Right atrium auricular region (tissue), 2 donors: ENCODE results near the gene KCTD3. TPM values are rescaled to one million over a fixed set of nuclear protein-coding genes. Genes with fewer than 3 reads are reported as not detected.

Experiments used
- DNase-seq: peaks from one replicate; pipeline ENCODE4 v3.0.0-alpha.2; 2019; ENCODE audit warnings: low spot score
- H3K27ac ChIP-seq, 2 donors: fragments of 200-600 bp; sonication (generic); 1 replicate in 1 of 2; 2 replicates in 1 of 2; pipeline ENCODE4 v1.5.1; 2016 to 2019
- H3K27me3 ChIP-seq, 2 donors: fragments of 200-600 bp; sonication (generic); one replicate each; pipeline versions ENCODE4 v1.5.1 to v1.6.0; 2017 to 2019
- H3K36me3 ChIP-seq: fragments of 200-600 bp; sonication (generic); one replicate; pipeline ENCODE4 v1.5.1; 2016
- H3K4me1 ChIP-seq, 2 donors: fragments of 200-600 bp; sonication (generic); one replicate each; pipeline versions ENCODE4 v1.5.1 to v1.6.0; 2017 to 2019
- H3K4me3 ChIP-seq, 2 donors: fragments of 200-600 bp; sonication (generic); 1 replicate in 1 of 2; 2 replicates in 1 of 2; pipeline ENCODE4 v1.5.1; 2017 to 2019; ENCODE audit warnings: mild to moderate bottlenecking in 1 of 2, moderate library complexity in 1 of 2
- H3K9me3 ChIP-seq, 2 donors: fragments of 200-600 bp; sonication (generic); one replicate each; pipeline ENCODE4 v1.5.1; 2019
- total RNA-seq, 2 donors: library from RNA; depleted of rRNA; stranded (reverse); fragments of >200 nt; gene quantifications; one replicate each; pipeline ENCODE4 v1.1.0, GENCODE V29; 2016
- TF ChIP-seq, protein P1 (sequence below), 2 donors: fragments of 200-600 bp; sonication (generic); IDR thresholded peaks; one replicate each; pipeline ENCODE4 v1.5.1; 2019; ENCODE audit warnings: antibody characterized with exemption in 2 of 2

KCTD3 gene
- total RNA-seq, 2 donors from 2014 or later, result 12.5 to 14.3 TPM

- H3K27ac ChIP-seq, result no peak overlapping the region
Measured at GRCh38 chr1:215557992-215558626, 9.0 kb upstream of the KCTD3 start.

DNA sequence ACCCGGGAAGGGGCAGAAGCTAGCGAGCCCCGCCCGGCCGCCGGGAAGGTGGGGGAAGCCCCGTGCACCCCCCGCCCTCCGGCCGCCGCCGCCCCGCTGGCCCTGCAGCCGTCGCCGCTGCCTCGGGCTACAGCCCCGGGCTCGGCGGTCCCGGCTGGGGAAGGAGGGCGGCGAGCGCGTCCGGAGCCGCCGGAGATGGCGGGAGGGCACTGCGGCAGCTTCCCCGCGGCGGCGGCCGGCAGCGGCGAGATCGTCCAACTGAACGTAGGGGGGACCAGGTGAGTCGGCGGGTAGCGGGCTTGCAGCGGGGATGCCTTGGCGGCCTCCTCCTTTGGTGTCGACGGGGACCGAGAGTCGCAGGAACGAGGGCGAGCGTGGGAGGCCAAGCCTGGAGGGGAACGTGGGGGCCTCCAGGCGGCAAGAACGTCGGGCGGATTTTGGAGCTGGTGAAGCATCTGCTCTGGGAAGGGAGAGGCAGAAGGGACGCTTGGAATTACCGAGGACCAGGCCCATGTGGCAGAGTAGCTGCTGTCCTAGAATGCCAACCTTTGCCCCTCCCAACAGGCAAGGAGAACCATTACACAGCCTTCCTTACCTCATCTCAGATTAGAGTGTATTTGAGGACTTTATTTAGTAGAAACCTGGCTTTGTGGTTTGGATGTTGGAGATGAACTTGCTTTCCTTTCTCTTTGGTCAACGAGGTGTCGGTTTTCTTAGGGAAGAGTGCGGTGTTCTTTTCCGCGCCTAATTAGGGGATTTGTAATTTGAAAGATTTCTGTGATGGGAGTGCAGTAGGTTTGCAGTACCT, 591 bp downstream of the KCTD3 start:
- H3K27ac ChIP-seq, result peak overlapping the region; percentile 93 to 96
- DNase-seq, result no peak

More at GRCh38 chr1:215557992-215558626, 9.0 kb upstream of the KCTD3 start:
- no peak for DNase-seq
- no peaks in the 10 kb centered on the region for H3K36me3 ChIP-seq
- H3K4me3 ChIP-seq, result no peak overlapping the region
- H3K9me3 ChIP-seq, result peaks cover 0 to 27% of the 10 kb centered on the region in 2 donors
- TF ChIP-seq, protein P1, sequence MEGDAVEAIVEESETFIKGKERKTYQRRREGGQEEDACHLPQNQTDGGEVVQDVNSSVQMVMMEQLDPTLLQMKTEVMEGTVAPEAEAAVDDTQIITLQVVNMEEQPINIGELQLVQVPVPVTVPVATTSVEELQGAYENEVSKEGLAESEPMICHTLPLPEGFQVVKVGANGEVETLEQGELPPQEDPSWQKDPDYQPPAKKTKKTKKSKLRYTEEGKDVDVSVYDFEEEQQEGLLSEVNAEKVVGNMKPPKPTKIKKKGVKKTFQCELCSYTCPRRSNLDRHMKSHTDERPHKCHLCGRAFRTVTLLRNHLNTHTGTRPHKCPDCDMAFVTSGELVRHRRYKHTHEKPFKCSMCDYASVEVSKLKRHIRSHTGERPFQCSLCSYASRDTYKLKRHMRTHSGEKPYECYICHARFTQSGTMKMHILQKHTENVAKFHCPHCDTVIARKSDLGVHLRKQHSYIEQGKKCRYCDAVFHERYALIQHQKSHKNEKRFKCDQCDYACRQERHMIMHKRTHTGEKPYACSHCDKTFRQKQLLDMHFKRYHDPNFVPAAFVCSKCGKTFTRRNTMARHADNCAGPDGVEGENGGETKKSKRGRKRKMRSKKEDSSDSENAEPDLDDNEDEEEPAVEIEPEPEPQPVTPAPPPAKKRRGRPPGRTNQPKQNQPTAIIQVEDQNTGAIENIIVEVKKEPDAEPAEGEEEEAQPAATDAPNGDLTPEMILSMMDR (IDR thresholded peaks at IDR 0.05), result no peak
- no peaks in the 10 kb centered on the region for H3K27me3 ChIP-seq
- no peaks in the 10 kb centered on the region for H3K4me1 ChIP-seq

GRCh38 chr1:215568299-215568692, 1.2 kb downstream of the KCTD3 start:
- peak overlapping the region; percentile 93 to 96 for H3K27ac ChIP-seq
- DNase-seq, result no peak
- H3K4me3 ChIP-seq, result peak overlapping the region; percentile 73 to 95
- H3K4me1 ChIP-seq, result peaks cover 0 to 45% of the 10 kb centered on the region in 2 donors
- no peaks in the 10 kb centered on the region for H3K9me3 ChIP-seq
- no peaks in the 10 kb centered on the region for H3K27me3 ChIP-seq
- TF ChIP-seq, protein P1 (IDR thresholded peaks at IDR 0.05), result no peak
- no peaks in the 10 kb centered on the region for H3K36me3 ChIP-seq

More for the DNA sequence above, 591 bp downstream of the KCTD3 start:
- H3K36me3 ChIP-seq, result no peaks in the 10 kb centered on the region
- peaks cover 0 to 39% of the 10 kb centered on the region in 2 donors for H3K4me1 ChIP-seq
- H3K4me3 ChIP-seq, result peak overlapping the region; percentile 73 to 95
- H3K9me3 ChIP-seq, result no peaks in the 10 kb centered on the region
- no peaks in the 10 kb centered on the region for H3K27me3 ChIP-seq
- TF ChIP-seq, protein P1 (IDR thresholded peaks at IDR 0.05), result no peak

DNA sequence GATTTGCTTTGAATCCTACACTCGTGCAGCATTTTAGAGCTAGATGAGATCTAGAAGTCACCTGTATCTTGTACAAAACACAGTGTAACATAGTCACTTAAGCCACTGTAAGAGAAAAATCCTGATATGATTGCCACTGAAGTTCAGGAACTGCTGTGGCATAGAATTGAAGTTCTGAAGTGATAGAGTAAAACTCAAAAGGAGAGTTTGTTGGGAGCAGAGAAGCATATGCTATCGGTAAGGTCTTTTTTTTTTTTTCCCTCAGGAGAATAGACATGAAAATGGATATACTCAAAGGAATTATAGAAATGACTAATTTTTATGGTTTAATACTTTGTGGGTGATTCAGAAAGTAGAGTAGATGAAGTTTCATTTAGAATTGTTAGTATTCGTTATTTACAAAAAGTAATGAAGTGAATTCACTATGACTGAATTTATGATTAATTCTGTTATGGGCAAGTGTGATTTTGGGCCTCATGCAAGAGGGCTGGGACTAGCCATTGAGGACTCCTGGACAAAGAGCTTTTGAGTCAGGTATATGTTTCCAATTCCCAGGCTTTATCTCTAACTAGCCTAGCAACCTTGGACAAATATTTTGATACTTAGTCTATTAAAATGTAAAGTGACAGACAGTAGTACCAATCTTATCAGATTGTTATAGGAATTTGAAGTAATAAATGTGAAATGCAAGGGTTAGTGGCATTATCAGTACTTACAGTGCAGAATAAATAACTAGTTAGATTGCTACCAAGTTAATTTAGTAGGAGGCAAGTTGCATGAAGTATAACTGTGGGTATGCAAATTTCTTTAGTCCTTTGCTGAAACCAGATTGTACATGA, 3.1 kb downstream of the KCTD3 start:
- H3K27me3 ChIP-seq, result no peaks in the 10 kb centered on the region
- no peak for DNase-seq
- TF ChIP-seq, protein P1 (IDR thresholded peaks at IDR 0.05), result no peak
- H3K4me3 ChIP-seq, result peak overlapping the region in 1 of 2 donors; percentile 73
- H3K27ac ChIP-seq, result peak overlapping the region in 1 of 2 donors; percentile 96
- H3K36me3 ChIP-seq, result no peaks in the 10 kb centered on the region
- H3K9me3 ChIP-seq, result no peaks in the 10 kb centered on the region
- peaks cover 0 to 46% of the 10 kb centered on the region in 2 donors for H3K4me1 ChIP-seq

- Histone ChIP-seq H3K27me3 (no peaks in the 10 kb centered on the region), H3K4me1 (no peaks in the 10 kb centered on the region), H3K9me3 (no peaks in the 10 kb centered on the region), H3K4me3 (no peak overlapping the region), H3K36me3 (peaks cover 40% of the 10 kb centered on the region), H3K27ac (no peak overlapping the region)
- TF ChIP-seq, protein P1 (IDR thresholded peaks at IDR 0.05), result no peak
- DNase-seq, result no peak
Measured at GRCh38 chr1:215581896-215582295, 14.8 kb downstream of the KCTD3 start.
